CD14-positive monocyte (primary cell): ENCODE results near the gene STK11. TPM values are rescaled to one million over a fixed set of nuclear protein-coding genes. Genes with fewer than 3 reads are reported as not detected.

Source experiments
- DNase-seq, 3 donors: peaks; one replicate each; pipeline ENCODE4 v3.0.0-alpha.2; 2011 to 2022
- H2AFZ ChIP-seq: 2 replicates; pipeline ENCODE4 v1.6.0; 2012; ENCODE audit warnings: mild to moderate bottlenecking, low read depth, low read length, inconsistent platforms; ENCODE audit not compliant: insufficient read depth, poor library complexity, severe bottlenecking
- H3K27ac ChIP-seq, 2 donors: 1 replicate in 1 of 2; 2 replicates in 1 of 2; pipeline ENCODE4 v1.5.1; 2012 to 2013; ENCODE audit warnings: low read length in 2 of 2, control low read depth in 1 of 2, inconsistent platforms in 1 of 2, low read depth in 1 of 2, mild to moderate bottlenecking in 1 of 2
- H3K27me3 ChIP-seq, 2 donors: one replicate each; pipeline versions ENCODE4 v1.6.0 to v1.6.1; 2011 to 2013; ENCODE audit warnings: low read length in 2 of 2; ENCODE audit not compliant: control insufficient read depth in 2 of 2, insufficient read depth in 2 of 2
- H3K36me3 ChIP-seq, 2 donors: replicated peaks in 1 of 2; 1 replicate in 1 of 2; 2 replicates in 1 of 2; pipeline versions ENCODE4 v1.5.1 to v1.6.1; 2012 to 2013; ENCODE audit warnings: low read length in 2 of 2, control low read depth in 1 of 2, inconsistent platforms in 1 of 2, mild to moderate bottlenecking in 1 of 2; ENCODE audit not compliant: insufficient read depth in 2 of 2, control insufficient read depth in 1 of 2
- H3K4me1 ChIP-seq, 2 donors: 1 replicate in 1 of 2; 2 replicates in 1 of 2; pipeline versions ENCODE4 v1.5.1 to v1.6.1; 2012 to 2013; ENCODE audit warnings: low read length in 2 of 2, control low read depth in 1 of 2, inconsistent platforms in 1 of 2, mild to moderate bottlenecking in 1 of 2, moderate library complexity in 1 of 2; ENCODE audit not compliant: insufficient read depth in 2 of 2, control insufficient read depth in 1 of 2
- H3K4me2 ChIP-seq: replicated peaks from 2 replicates; pipeline ENCODE3; 2012; ENCODE audit warnings: low read length, moderate library complexity, mild to moderate bottlenecking; ENCODE audit not compliant: poor library complexity, severe bottlenecking; ENCODE audit errors: extremely low read depth
- H3K4me3 ChIP-seq, 3 experiments: fragments of 200-600 bp in 1 of 3; sonication (generic) in 1 of 3; replicated peaks in 1 of 3; 1 replicate in 2 of 3; 2 replicates in 1 of 3; pipeline ENCODE4 v1.5.1; 2011 to 2013; ENCODE audit warnings: low read length in 3 of 3, mild to moderate bottlenecking in 3 of 3, control low read depth in 2 of 3, low read depth in 2 of 3, inconsistent platforms in 1 of 3, moderate library complexity in 1 of 3
- H3K79me2 ChIP-seq: 2 replicates; pipeline ENCODE4 v1.6.0; 2012; ENCODE audit warnings: mild to moderate bottlenecking, control low read depth, inconsistent platforms, low read length, moderate library complexity; ENCODE audit not compliant: insufficient read depth
- H3K9ac ChIP-seq: 2 replicates; pipeline ENCODE4 v1.6.0; 2017; ENCODE audit warnings: low read length, mild to moderate bottlenecking; ENCODE audit not compliant: insufficient read depth, poor library complexity, severe bottlenecking
- H3K9me3 ChIP-seq, 2 donors: replicated peaks in 1 of 2; 1 replicate in 1 of 2; 2 replicates in 1 of 2; pipeline versions ENCODE4 v1.5.1 to v1.6.1; 2012 to 2013; ENCODE audit warnings: low read length in 2 of 2, control low read depth in 1 of 2; ENCODE audit not compliant: control insufficient read depth in 1 of 2, insufficient read depth in 1 of 2
- H4K20me1 ChIP-seq: 2 replicates; pipeline ENCODE4 v1.6.0; 2012; ENCODE audit warnings: mild to moderate bottlenecking, low read length, control low read depth, moderate library complexity; ENCODE audit not compliant: insufficient read depth
- H3K27ac Mint-ChIP-seq, 7 donors: one replicate each; pipeline ENCODE4 v1.8.0; 2020; ENCODE audit warnings: mild to moderate bottlenecking in 7 of 7, mixed read lengths in 7 of 7, moderate library complexity in 6 of 7, inconsistent platforms in 2 of 7
- H3K27me3 Mint-ChIP-seq, 3 donors: one replicate each; pipeline ENCODE4 v1.8.0; 2021 to 2022; ENCODE audit warnings: low read depth in 3 of 3, mild to moderate bottlenecking in 3 of 3, mixed read lengths in 3 of 3, moderate library complexity in 3 of 3, inconsistent platforms in 1 of 3
- H3K36me3 Mint-ChIP-seq, 2 donors: one replicate each; pipeline ENCODE4 v1.8.0; 2020; ENCODE audit warnings: mixed read lengths in 2 of 2, inconsistent platforms in 1 of 2, mild to moderate bottlenecking in 1 of 2
- H3K4me1 Mint-ChIP-seq: one replicate; pipeline ENCODE4 v1.8.0; 2020; ENCODE audit warnings: mild to moderate bottlenecking, mixed read lengths
- H3K4me3 Mint-ChIP-seq, 2 donors: one replicate each; pipeline ENCODE4 v1.8.0; 2020; ENCODE audit warnings: mild to moderate bottlenecking in 2 of 2, mixed read lengths in 2 of 2, moderate library complexity in 1 of 2
- H3K9me3 Mint-ChIP-seq, 7 donors: one replicate each; pipeline ENCODE4 v1.8.0; 2020 to 2022; ENCODE audit warnings: mixed read lengths in 7 of 7, mild to moderate bottlenecking in 6 of 7, moderate library complexity in 6 of 7, inconsistent platforms in 2 of 7
- CTCF ChIP-seq: fragments of 200-600 bp; IDR thresholded peaks from one replicate; pipeline ENCODE4 v1.8.0; 2022; ENCODE audit warnings: antibody characterized with exemption, mild to moderate bottlenecking
- WGBS: methylation state at CpG from one replicate; pipeline ENCODE4 v1.1.5; 2013; ENCODE audit warnings: missing lambda C conversion rate; ENCODE audit not compliant: insufficient coverage; 5-methylcytosine and 5-hydroxymethylcytosine counted together
- intact Hi-C, 2 donors: fragments of 100-400 bp; cut with micrococcal nuclease; formaldehyde crosslinking; loops; one replicate each; pipeline versions ENCODE4 v1.15.0 to v1.15.1; 2023
- polyA plus RNA-seq, 3 donors: library from polyadenylated mRNA; depleted of rRNA in 1 of 3; unstranded in 2 of 3; stranded (reverse) in 1 of 3; fragments of 300-500 nt in 2 of 3; fragments of >200 nt in 1 of 3; fragmentation: Illumina TruSeq in 2 of 3; gene quantifications; 1 replicate in 2 of 3; 2 replicates in 1 of 3; pipeline ENCODE4 v1.2.3, GENCODE V29; 2012 to 2021

STK11 gene
- polyA plus RNA-seq, 3 donors, result 6.2 to 72.1 (median 15.4) TPM

- no peak overlapping the region for H3K9ac ChIP-seq
- H3K4me2 ChIP-seq, result no peak overlapping the region
- peaks cover 100% of the 10 kb centered on the region for H4K20me1 ChIP-seq
- no peak for TF ChIP-seq CTCF
- H3K27ac Mint-ChIP-seq, result peak overlapping the region in 2 of 7 donors; percentile 6 to 75
- H3K79me2 ChIP-seq, result peaks cover 92% of the 10 kb centered on the region
- no peak for DNase-seq
- intact Hi-C loops, result no loop called here
- H2AFZ ChIP-seq, result no peak overlapping the region
- H3K4me3 ChIP-seq, result no peak overlapping the region
- WGBS, result 95% methylated on average over 31 of the region's 33 CpGs
- no peak overlapping the region for H3K4me3 Mint-ChIP-seq
- no peaks in the 10 kb centered on the region for H3K27me3 ChIP-seq
- peaks cover 27 to 59% of the 10 kb centered on the region in 2 donors for H3K4me1 ChIP-seq
- H3K36me3 ChIP-seq, result peaks cover 23 to 51% of the 10 kb centered on the region in 2 donors
- no peaks in the 10 kb centered on the region for H3K27me3 Mint-ChIP-seq
- H3K9me3 ChIP-seq, result no peaks in the 10 kb centered on the region
- peaks cover 0 to 4% (median 0%) of the 10 kb centered on the region in 7 donors for H3K9me3 Mint-ChIP-seq
- H3K27ac ChIP-seq, result no peak overlapping the region
- peaks cover 39% of the 10 kb centered on the region for H3K4me1 Mint-ChIP-seq
- peaks cover 25 to 34% of the 10 kb centered on the region in 2 donors for H3K36me3 Mint-ChIP-seq
Measured at GRCh38 chr19:1166872-1167573, 38.6 kb upstream of the STK11 start.

GRCh38 chr19:1167687-1168571, 37.6 kb upstream of the STK11 start:
- Histone ChIP-seq H3K4me2 (no peak overlapping the region), H3K4me3 (no peak overlapping the region), H3K9me3 (no peaks in the 10 kb centered on the region), H3K36me3 (peaks cover 23 to 51% of the 10 kb centered on the region in 2 donors), H3K79me2 (peaks cover 93% of the 10 kb centered on the region), H3K9ac (no peak overlapping the region), H3K27ac (no peak overlapping the region), H2AFZ (no peak overlapping the region), H4K20me1 (peaks cover 100% of the 10 kb centered on the region), H3K4me1 (peaks cover 36 to 68% of the 10 kb centered on the region in 2 donors), H3K27me3 (no peaks in the 10 kb centered on the region)
- no peak for DNase-seq
- Mint-ChIP-seq H3K36me3 (peaks cover 29 to 41% of the 10 kb centered on the region in 2 donors), H3K9me3 (peaks cover 0 to 4% (median 0%) of the 10 kb centered on the region in 7 donors), H3K27ac (no peak overlapping the region), H3K27me3 (no peaks in the 10 kb centered on the region), H3K4me1 (peaks cover 42% of the 10 kb centered on the region), H3K4me3 (no peak overlapping the region)
- TF ChIP-seq CTCF, result no peak
- 95% methylated on average over 24 of the region's 35 CpGs for WGBS
- intact Hi-C loops, result no loop called here
